K562 (cell line): ENCODE results near the gene PSMB11. TPM values are rescaled to one million over a fixed set of nuclear protein-coding genes. Genes with fewer than 3 reads are reported as not detected.

Experiments
- ATAC-seq: fragments of 200-7000 bp; cut with Tn5 transposase; 3 replicates; pipeline ENCODE4 v1.9.1; 2020; ENCODE audit warnings: moderate library complexity
- BruUV-seq: library from RNA; stranded (reverse); fragments of 400-500 nt; replicated peaks from 2 replicates; lab custom pipeline; 2021; lab: Mats Ljungman, UMichigan
- CTCF ChIA-PET: fragments of 300-600 bp; formaldehyde crosslinking; extraction: SDS; loops from one replicate; lab custom pipeline; 2021; ENCODE audit warnings: low intra/inter-chr PET ratio; lab: Yijun Ruan, JAX
- POLR2A ChIA-PET: fragments of 300-600, 350-650 bp; sonication (Branson Sonifier 250); formaldehyde crosslinking; extraction: SDS; loops from one replicate; lab custom pipeline; 2021; ENCODE audit warnings: antibody characterized with exemption, inconsistent platforms; lab: Yijun Ruan, JAX
- DNase-seq, 4 experiments: peaks; one replicate each; pipeline versions ENCODE4 v3.0.0 to v3.0.0-alpha.2; 2011 to 2018; ENCODE audit warnings: low spot score in 3 of 4, mixed read lengths in 3 of 4; ENCODE audit errors: extremely low read depth in 1 of 4
- FAIRE-seq: peaks from 2 replicates; lab custom pipeline; 2011; peaks lifted over from hg19 to GRCh38; lab: Jason Lieb, UNC
- H2AFZ ChIP-seq: 2 replicates; pipeline ENCODE4 v1.6.0; 2011; ENCODE audit warnings: low read depth, low read length, control low read depth, inconsistent platforms
- H3K27ac ChIP-seq: fragments of 200-600 bp; 3 replicates; pipeline ENCODE4 v1.8.0; 2011; ENCODE audit warnings: low read depth, mild to moderate bottlenecking, control low read depth, inconsistent platforms, low read length, moderate library complexity, mixed read lengths; ENCODE audit errors: extremely low read depth
- H3K27me3 ChIP-seq, 2 experiments: fragments of 300-600 bp in 1 of 2; 2 replicates in 1 of 2; 3 replicates in 1 of 2; pipeline versions ENCODE4 v1.6.0 to v1.8.0; 2011; ENCODE audit warnings: inconsistent platforms in 2 of 2, low read length in 2 of 2, mild to moderate bottlenecking in 1 of 2, mixed read lengths in 1 of 2, moderate library complexity in 1 of 2; ENCODE audit not compliant: control insufficient read depth in 2 of 2, insufficient read depth in 2 of 2
- H3K36me3 ChIP-seq: fragments of 300-600 bp; 3 replicates; pipeline ENCODE4 v1.8.0; 2011; ENCODE audit warnings: mild to moderate bottlenecking, low read length, inconsistent platforms; ENCODE audit not compliant: control insufficient read depth, insufficient read depth
- H3K4me1 ChIP-seq, 2 experiments: fragments of 200-600 bp in 1 of 2; replicated peaks in 1 of 2; 2 replicates in 1 of 2; 3 replicates in 1 of 2; pipeline versions ENCODE4 v1.5.1 to v1.8.0; 2011; ENCODE audit warnings: inconsistent platforms in 2 of 2, low read length in 2 of 2, mild to moderate bottlenecking in 1 of 2, mixed read lengths in 1 of 2, moderate library complexity in 1 of 2; ENCODE audit not compliant: control insufficient read depth in 2 of 2, insufficient read depth in 2 of 2
- H3K4me2 ChIP-seq: 2 replicates; pipeline ENCODE4 v1.6.1; 2011; ENCODE audit warnings: low read length, control low read depth, inconsistent platforms, mixed read lengths; ENCODE audit not compliant: insufficient read depth
- H3K4me3 ChIP-seq: fragments of 200-600 bp; sonication (generic), shearing (Covaris generic); 2 replicates; pipeline ENCODE4 v1.5.1; 2016; ENCODE audit warnings: control low read depth, inconsistent platforms
- H3K79me2 ChIP-seq: fragments of 200-600 bp; 3 replicates; pipeline ENCODE4 v1.8.0; 2011; ENCODE audit warnings: low read length, inconsistent platforms; ENCODE audit not compliant: control insufficient read depth, insufficient read depth
- H3K9ac ChIP-seq, 2 experiments: 2 replicates each; pipeline versions ENCODE4 v1.6.0 to v1.6.1; 2011; ENCODE audit warnings: low read depth in 2 of 2, low read length in 2 of 2, control low read depth in 1 of 2, inconsistent platforms in 1 of 2, mild to moderate bottlenecking in 1 of 2, mixed read lengths in 1 of 2; ENCODE audit not compliant: insufficient read depth in 1 of 2
- H3K9me1 ChIP-seq: one replicate; pipeline ENCODE4 v1.6.0; 2011; ENCODE audit warnings: inconsistent platforms, mild to moderate bottlenecking, low read length, moderate library complexity; ENCODE audit not compliant: control insufficient read depth, insufficient read depth
- H3K9me3 ChIP-seq: replicated peaks from 2 replicates; pipeline ENCODE4 v1.5.1; 2011; ENCODE audit warnings: low read depth, low read length, inconsistent platforms; ENCODE audit not compliant: control insufficient read depth, insufficient read depth
- H4K20me1 ChIP-seq: replicated peaks from 2 replicates; pipeline ENCODE4 v1.6.1; 2011; ENCODE audit warnings: low read length, inconsistent platforms, mixed read lengths; ENCODE audit not compliant: control insufficient read depth, insufficient read depth
- CSDE1 ChIP-seq, 2 experiments: fragments of 450-650 bp; IDR thresholded peaks; 2 replicates each; pipeline ENCODE4 v1.6.1; 2016; ENCODE audit warnings: mild to moderate bottlenecking in 1 of 2
- EGR1 ChIP-seq: fragments of 450-650 bp; conservative IDR thresholded peaks from 2 replicates; pipeline ENCODE4 v1.6.1; 2017; ENCODE audit warnings: mild to moderate bottlenecking
- ILK ChIP-seq: fragments of 450-650 bp; IDR thresholded peaks from 2 replicates; pipeline ENCODE4 v1.6.1; 2016; ENCODE audit warnings: missing genetic modification characterization, low read depth, mild to moderate bottlenecking, missing compliant biosample characterization, moderate library complexity, borderline replicate concordance
- MBD2 ChIP-seq: sonication (generic); IDR thresholded peaks from 2 replicates; pipeline ENCODE4 v1.6.1; 2016; ENCODE audit warnings: low read depth, borderline replicate concordance
- NCOA2 ChIP-seq, 2 experiments: fragments of 450-650 bp; IDR thresholded peaks; 2 replicates each; pipeline ENCODE4 v1.6.1; 2018; ENCODE audit warnings: mild to moderate bottlenecking in 2 of 2, moderate library complexity in 1 of 2; ENCODE audit not compliant: partially characterized antibody in 2 of 2
- ZKSCAN8 ChIP-seq: fragments of 200-800 bp; sonication (Bioruptor generic); IDR thresholded peaks from 2 replicates; pipeline ENCODE4 v1.6.1; 2016; ENCODE audit warnings: missing genetic modification characterization, missing compliant biosample characterization
- ZNF785 ChIP-seq: fragments of 250-450 bp; sonication (Bioruptor Pico); IDR thresholded peaks from 2 replicates; pipeline ENCODE4 v1.4.0; 2020; ENCODE audit warnings: mild to moderate bottlenecking
- WGBS: fragments of 100-300 bp; shearing (Covaris generic); methylation state at CpG from one replicate; pipeline ENCODE4 v1.1.6; 2016; ENCODE audit warnings: low coverage, mixed read lengths; ENCODE audit not compliant: insufficient coverage; ENCODE audit errors: missing lambda C conversion rate; 5-methylcytosine and 5-hydroxymethylcytosine counted together
- in situ Hi-C: fragments of 300-500 bp; cut with MboI; formaldehyde crosslinking; loops from 4 replicates; pipeline ENCODE4 v1.15.0; 2018; ENCODE audit warnings: inconsistent platforms, mixed read lengths
- intact Hi-C: fragments of 100-400 bp; cut with micrococcal nuclease; formaldehyde crosslinking; loops from 2 replicates; pipeline ENCODE4 v1.14.2; 2022
- polyA plus RNA-seq, 8 experiments: library from polyadenylated mRNA; depleted of rRNA in 4 of 8; stranded (reverse) in 5 of 8; unstranded in 3 of 8; fragments of >200 nt; fragmentation: Nextera tagmentation in 2 of 8; fragmentation: Illumina TruSeq in 1 of 8; extraction: Ambion mirVana in 2 of 8; extraction: Trizol in 1 of 8; gene quantifications; 2 replicates each; pipeline versions ENCODE4 v1.2.1 to v1.2.3, GENCODE V29; 2011 to 2014; ENCODE audit warnings: inconsistent platforms in 1 of 8, missing spikeins in 1 of 8
- total RNA-seq, 7 experiments: library from RNA; depleted of rRNA in 6 of 7; stranded (reverse); fragments of >200 nt in 6 of 7; fragmentation: Illumina TruSeq in 2 of 7; extraction: Trizol in 2 of 7; gene quantifications; 2 replicates each; pipeline versions ENCODE4 v1.2.1 to v1.2.3, GENCODE V29; 2011 to 2021; ENCODE audit warnings: low replicate concordance in 1 of 7
- TF ChIP-seq, protein P1 (sequence below), 2 experiments: fragments of 450-650 bp in 1 of 2; IDR thresholded peaks; 2 replicates each; pipeline ENCODE4 v1.6.1; 2011 to 2017; ENCODE audit warnings: low read depth in 2 of 2, antibody characterized with exemption in 1 of 2, borderline replicate concordance in 1 of 2, low read length in 1 of 2, mild to moderate bottlenecking in 1 of 2, mixed read lengths in 1 of 2; ENCODE audit not compliant: control insufficient read depth in 1 of 2

PSMB11 gene
- total and polyA plus RNA-seq, 9 of the 15 experiments (the other 6 are each of a cell fraction or from before 2014, with no cell fraction given): not detected

DNA sequence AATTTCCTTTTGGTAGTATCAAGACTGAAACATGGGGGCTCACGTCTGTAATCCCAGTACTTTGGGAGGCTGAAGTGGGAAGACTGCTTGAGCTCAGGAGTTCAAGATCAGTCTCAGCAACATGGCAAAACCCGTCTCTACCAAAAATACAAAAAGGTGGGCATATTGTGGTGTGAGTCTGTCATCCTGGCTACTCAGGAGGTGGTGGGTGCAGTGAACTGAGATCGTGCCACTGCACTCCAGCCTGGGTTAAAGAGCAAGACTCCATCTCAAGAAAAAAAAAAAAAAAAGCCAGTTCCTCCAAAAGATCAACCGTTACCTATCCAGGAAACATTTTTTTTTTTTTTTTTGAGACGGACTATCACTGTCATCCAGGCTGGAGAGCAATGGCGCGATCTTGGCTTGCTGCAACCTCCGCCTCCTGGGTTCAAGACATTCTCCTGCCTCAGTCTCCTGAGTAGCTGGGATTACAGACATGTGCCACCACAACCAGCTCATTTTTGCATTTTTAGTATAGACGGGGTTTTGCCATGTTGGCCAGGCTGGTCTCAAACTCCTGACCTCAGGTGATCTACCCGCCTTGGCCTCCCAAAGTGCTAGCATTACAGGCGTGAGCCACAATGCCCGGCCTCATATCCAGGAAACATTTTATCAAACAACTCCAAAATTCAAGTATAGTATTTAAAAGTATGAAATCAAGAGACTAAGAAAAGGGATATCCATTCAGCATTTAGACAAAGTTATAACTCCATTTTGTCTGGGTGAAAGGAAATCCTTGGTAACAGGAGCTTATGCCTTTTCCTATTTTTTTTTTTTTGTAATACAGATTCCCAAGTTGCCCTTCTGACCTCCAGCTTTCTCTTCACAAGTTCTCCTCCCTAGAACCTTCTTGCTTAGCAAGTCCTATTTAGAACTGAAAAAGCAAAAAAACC, 49.5 kb downstream of the PSMB11 start:
- intact Hi-C loops (no loop called here), in situ Hi-C loops (no loop called here)
- no peak overlapping the region for H3K4me3 ChIP-seq
- H3K27me3 ChIP-seq: no peaks in the 10 kb centered on the region
- no peak overlapping the region for H3K27ac ChIP-seq
- 90% methylated on average over 12 of the region's 12 CpGs for WGBS
- CTCF ChIA-PET: no interaction called here
- H3K9me1 ChIP-seq: no peaks in the 10 kb centered on the region
- no peak for TF ChIP-seq ILK (tag)
- no peak for TF ChIP-seq NCOA2 (IDR thresholded peaks at IDR 0.05; ENCODE audit: partially characterized antibody in 2 of 2)
- TF ChIP-seq CSDE1 (IDR thresholded peaks at IDR 0.05): no peak
- no peak for TF ChIP-seq ZKSCAN8 (CRISPR knock-in tag)
- TF ChIP-seq ZNF785 (CRISPR knock-in tag): no peak
- TF ChIP-seq MBD2: no peak
- TF ChIP-seq EGR1: no peak
- TF ChIP-seq, protein P1, sequence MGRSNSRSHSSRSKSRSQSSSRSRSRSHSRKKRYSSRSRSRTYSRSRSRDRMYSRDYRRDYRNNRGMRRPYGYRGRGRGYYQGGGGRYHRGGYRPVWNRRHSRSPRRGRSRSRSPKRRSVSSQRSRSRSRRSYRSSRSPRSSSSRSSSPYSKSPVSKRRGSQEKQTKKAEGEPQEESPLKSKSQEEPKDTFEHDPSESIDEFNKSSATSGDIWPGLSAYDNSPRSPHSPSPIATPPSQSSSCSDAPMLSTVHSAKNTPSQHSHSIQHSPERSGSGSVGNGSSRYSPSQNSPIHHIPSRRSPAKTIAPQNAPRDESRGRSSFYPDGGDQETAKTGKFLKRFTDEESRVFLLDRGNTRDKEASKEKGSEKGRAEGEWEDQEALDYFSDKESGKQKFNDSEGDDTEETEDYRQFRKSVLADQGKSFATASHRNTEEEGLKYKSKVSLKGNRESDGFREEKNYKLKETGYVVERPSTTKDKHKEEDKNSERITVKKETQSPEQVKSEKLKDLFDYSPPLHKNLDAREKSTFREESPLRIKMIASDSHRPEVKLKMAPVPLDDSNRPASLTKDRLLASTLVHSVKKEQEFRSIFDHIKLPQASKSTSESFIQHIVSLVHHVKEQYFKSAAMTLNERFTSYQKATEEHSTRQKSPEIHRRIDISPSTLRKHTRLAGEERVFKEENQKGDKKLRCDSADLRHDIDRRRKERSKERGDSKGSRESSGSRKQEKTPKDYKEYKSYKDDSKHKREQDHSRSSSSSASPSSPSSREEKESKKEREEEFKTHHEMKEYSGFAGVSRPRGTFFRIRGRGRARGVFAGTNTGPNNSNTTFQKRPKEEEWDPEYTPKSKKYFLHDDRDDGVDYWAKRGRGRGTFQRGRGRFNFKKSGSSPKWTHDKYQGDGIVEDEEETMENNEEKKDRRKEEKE (IDR thresholded peaks at IDR 0.05; ENCODE audit: borderline replicate concordance in 1 of 2, control insufficient read depth in 1 of 2, low read depth in 2 of 2, low read length in 1 of 2): no peak
- BruUV-seq: no TSS peak
- no peak for ATAC-seq
- FAIRE-seq: no peak
- H2AFZ ChIP-seq: no peak overlapping the region
- DNase-seq: no peak
- H3K4me2 ChIP-seq: no peak overlapping the region
- peaks cover 12% of the 10 kb centered on the region for H4K20me1 ChIP-seq
- peaks cover 2 to 11% of the 10 kb centered on the region in 2 experiments; a peak in 4 of 5 replicates for H3K4me1 ChIP-seq
- no peaks in the 10 kb centered on the region for H3K9me3 ChIP-seq
- H3K36me3 ChIP-seq: peaks cover 70% of the 10 kb centered on the region
- POLR2A ChIA-PET: interaction anchor here (0.6 to 2.3 kb wide), 6 partner anchors 9 to 225 kb away, joined by 3 to 12 read pairs (median 3); no protein-coding TSS in a partner anchor
- no peak overlapping the region for H3K9ac ChIP-seq
- H3K79me2 ChIP-seq: peaks cover 63% of the 10 kb centered on the region
